GM13976 (cell line): ENCODE results near the gene SPECC1L.

Experiments
- DNase-seq: peaks from one replicate; pipeline ENCODE4 v3.0.0; 2012; ENCODE audit warnings: low spot score
- CTCF ChIP-seq: IDR thresholded peaks from 2 replicates; pipeline ENCODE4 v1.5.1; 2012; ENCODE audit warnings: borderline replicate concordance, mild to moderate bottlenecking; ENCODE audit not compliant: insufficient read depth; ENCODE audit errors: extremely low read depth, missing control alignments, control extremely low read depth
- in situ Hi-C: fragments of 300-500 bp; cut with MboI; formaldehyde crosslinking; loops from one replicate; pipeline ENCODE4 v1.12.0; 2022; ENCODE audit warnings: low sequenced_read_pairs, mixed read lengths, inconsistent platforms; ENCODE audit not compliant: unreplicated experiment

The SPECC1L gene

DNA sequence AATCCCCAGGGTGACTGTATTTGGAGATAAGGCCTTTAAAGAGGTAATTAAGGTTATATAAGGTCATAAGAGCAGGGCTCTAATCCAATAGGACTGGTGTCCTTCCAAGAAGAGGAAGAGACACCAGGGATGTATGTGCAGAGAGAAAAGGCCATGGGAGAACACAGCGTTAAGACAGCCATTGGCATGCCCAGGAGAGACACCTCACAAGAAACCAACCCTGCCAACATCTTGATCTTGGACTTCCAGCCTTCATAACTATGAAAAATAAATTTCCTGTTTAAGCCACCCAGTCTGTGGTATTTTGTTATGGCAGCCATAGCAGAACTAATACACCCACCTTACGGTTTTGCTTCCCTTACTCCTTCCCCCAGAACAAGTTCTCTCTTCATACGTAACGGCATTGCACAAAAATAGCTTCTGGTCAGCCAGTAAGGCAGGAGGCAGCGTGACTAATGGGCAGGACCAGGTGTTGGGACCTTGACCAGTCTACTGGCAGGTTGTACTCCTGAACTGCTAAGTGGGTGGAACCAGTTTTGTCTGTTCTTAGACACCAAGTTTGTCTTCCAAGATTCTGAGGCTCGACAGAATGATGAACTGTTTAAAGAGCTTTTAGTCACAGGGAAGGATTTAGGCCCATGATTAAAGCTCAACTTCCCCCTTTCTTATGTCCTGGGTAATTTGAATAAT lies 192.6 kb downstream of the SPECC1L start:
- in situ Hi-C loops: no loop called here
- TF ChIP-seq CTCF: no peak
- peak; percentile 36 for DNase-seq

- no peak for DNase-seq
- TF ChIP-seq CTCF: no peak
- in situ Hi-C loops: no loop called here
Observed at GRCh38 chr22:24465566-24465965, 194.9 kb downstream of the SPECC1L start.

- TF ChIP-seq CTCF: no peak
- in situ Hi-C loops: no loop called here
- no peak for DNase-seq
Observed at GRCh38 chr22:24465975-24466374, 195.3 kb downstream of the SPECC1L start.

- DNase-seq: no peak
- TF ChIP-seq CTCF: no peak
- in situ Hi-C loops: no loop called here
Observed at GRCh38 chr22:24466716-24467328, 196.2 kb downstream of the SPECC1L start.

- no peak for DNase-seq
- in situ Hi-C loops: no loop called here
- no peak for TF ChIP-seq CTCF
Observed at GRCh38 chr22:24467340-24467739, 196.7 kb downstream of the SPECC1L start.
